HAP-1 (cell line): ENCODE results near the gene LNPEP.

Source experiments
- DNase-seq, 2 experiments: peaks; one replicate each; pipeline ENCODE4 v3.0.0-alpha.2; 2016 to 2020; ENCODE audit warnings: low spot score in 2 of 2
- H3K27me3 ChIP-seq: fragments of 250-450 bp; sonication (Bioruptor Pico); 2 replicates; pipeline ENCODE4 v1.5.1; 2020; ENCODE audit warnings: low read depth, mild to moderate bottlenecking, moderate library complexity
- H3K36me3 ChIP-seq: fragments of 250-450 bp; sonication (Bioruptor Pico); replicated peaks from 2 replicates; pipeline ENCODE4 v1.5.1; 2020; ENCODE audit warnings: mild to moderate bottlenecking
- H3K4me1 ChIP-seq: fragments of 250-450 bp; sonication (Bioruptor Pico); 2 replicates; pipeline ENCODE4 v1.5.1; 2020; ENCODE audit warnings: mild to moderate bottlenecking
- H3K4me3 ChIP-seq: fragments of 250-450 bp; sonication (Bioruptor Pico); 2 replicates; pipeline ENCODE4 v1.5.1; 2020; ENCODE audit warnings: mild to moderate bottlenecking, moderate library complexity
- H3K9me3 ChIP-seq: fragments of 250-450 bp; sonication (Bioruptor Pico); 2 replicates; pipeline ENCODE4 v1.5.1; 2020; ENCODE audit warnings: mild to moderate bottlenecking, moderate library complexity
- in situ Hi-C: fragments of 300-500 bp; cut with MboI; formaldehyde crosslinking; loops from 3 replicates; pipeline ENCODE4 v1.14.3; 2020; ENCODE audit warnings: low sequenced_read_pairs, inconsistent platforms, mixed read lengths

The LNPEP gene

DNA sequence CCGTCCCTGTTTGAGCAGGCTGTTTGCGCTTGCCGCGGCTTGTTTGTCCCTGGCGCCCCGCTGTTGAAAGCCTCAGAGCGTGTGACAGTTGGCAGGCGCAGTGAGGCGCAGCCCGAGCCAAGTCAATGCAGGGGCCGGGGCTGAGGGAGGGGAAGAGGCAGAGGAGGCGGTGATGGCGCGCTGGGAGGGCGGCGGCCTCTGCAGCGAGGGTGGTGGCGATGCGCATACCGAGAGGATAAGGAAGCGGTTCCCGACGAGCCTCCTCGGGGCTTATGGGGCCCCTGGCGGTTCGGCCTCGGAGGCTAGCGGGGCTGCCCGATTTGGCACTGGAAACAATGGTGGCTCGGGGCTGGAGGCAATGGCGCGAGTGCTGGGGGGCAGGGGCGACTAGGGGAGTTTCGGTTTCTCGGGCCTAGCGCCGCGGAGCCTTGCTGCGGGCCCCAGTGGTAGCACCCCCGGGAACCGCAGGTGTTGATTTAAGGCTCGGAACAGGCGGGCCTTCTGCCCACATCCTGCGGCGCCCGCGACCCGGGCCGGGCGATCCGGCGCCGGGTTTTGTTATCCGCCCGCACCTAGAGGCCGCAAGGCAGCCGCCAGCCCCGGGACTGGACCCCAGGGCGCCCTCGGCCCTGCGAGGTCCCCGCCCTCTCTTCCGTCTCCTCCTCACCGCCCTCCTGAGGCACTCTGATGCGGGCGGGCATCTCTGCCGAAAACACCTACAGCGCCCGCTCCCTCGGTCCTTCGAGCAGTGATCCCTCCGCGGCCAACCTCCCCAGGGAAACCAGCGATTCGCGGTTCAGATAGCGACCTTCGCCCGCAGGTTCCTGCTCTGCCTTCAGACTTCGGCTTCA is 947 bp upstream of the LNPEP start:
- H3K9me3 ChIP-seq = no peaks in the 10 kb centered on the region
- in situ Hi-C loops = no loop called here
- peaks cover 29% of the 10 kb centered on the region for H3K4me1 ChIP-seq
- H3K36me3 ChIP-seq = no peaks in the 10 kb centered on the region
- peak overlapping the region; percentile 69 for H3K4me3 ChIP-seq
- H3K27me3 ChIP-seq = no peaks in the 10 kb centered on the region
- peak; percentile 91 to 94 for DNase-seq

DNA sequence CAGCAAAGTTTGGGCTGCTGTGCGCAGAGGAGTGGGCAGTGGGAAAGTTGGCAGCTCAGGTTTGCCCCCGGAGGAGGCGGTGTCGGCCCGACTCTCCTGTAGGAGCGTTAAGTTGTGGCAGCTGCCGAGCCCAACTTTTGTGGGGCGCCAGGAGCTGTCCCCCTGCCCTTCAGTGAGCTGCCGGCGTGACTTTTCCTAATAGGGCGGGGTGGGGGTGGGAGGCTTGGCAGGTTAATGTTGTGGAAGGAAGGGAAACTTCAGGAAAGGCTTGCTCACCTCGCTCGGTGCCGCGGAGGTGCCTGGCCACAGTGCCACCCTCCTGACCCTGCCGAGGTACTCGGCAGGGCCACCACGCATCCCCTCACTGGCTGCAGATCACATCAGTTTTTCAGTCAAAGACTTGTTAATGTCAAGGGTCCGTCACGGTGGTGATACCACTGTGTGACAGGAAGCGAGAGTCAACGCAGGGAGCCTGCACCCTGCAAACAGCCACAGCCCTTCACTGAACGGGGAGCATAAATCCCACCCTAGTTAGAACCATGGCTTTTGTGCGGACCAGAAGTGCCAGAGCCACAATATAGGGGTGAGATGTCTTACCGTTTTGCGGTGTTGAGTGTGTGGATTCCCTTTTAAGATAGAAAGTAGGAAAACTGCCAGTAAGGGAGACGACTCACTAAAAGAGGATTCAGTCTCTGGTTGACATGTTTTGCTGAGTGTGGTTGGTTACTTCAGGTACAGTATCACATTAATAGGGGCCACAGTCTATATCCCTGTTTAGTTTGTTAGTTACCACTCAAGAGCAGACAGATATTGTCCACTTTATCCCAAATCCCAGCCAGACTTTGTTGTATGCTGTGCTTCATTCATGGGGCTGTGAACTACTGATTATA is 796 bp downstream of the LNPEP start:
- Histone ChIP-seq H3K4me1 (peaks cover 29% of the 10 kb centered on the region), H3K36me3 (no peaks in the 10 kb centered on the region), H3K27me3 (no peaks in the 10 kb centered on the region), H3K9me3 (no peaks in the 10 kb centered on the region), H3K4me3 (peak overlapping the region; percentile 69)
- in situ Hi-C loops = no loop called here
- DNase-seq = peak in 1 of 2 experiments; percentile 43

DNA sequence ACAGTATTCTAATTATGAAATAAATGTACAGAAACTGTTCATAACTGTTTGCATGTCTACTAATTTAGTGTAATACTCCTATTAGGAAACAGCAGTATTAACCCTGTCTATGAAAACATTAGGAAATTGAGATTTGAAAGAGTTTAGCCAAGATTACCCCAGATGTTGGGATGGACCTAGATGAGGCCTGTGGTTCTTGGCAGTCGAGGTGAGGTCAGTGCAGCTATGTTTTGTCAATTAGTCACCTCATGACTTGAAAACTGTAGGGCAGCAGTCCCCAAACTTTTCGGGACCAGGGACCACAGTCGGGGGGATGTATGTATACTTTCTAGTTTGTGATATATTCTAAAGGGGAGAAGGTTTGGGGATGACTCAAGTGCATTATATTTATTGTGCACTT is 4.7 kb downstream of the LNPEP start:
- H3K36me3 ChIP-seq = no peaks in the 10 kb centered on the region
- peaks cover 11% of the 10 kb centered on the region for H3K4me1 ChIP-seq
- no peaks in the 10 kb centered on the region for H3K27me3 ChIP-seq
- no peak for DNase-seq
- in situ Hi-C loops = no loop called here
- H3K4me3 ChIP-seq = no peak overlapping the region
- no peaks in the 10 kb centered on the region for H3K9me3 ChIP-seq

DNA sequence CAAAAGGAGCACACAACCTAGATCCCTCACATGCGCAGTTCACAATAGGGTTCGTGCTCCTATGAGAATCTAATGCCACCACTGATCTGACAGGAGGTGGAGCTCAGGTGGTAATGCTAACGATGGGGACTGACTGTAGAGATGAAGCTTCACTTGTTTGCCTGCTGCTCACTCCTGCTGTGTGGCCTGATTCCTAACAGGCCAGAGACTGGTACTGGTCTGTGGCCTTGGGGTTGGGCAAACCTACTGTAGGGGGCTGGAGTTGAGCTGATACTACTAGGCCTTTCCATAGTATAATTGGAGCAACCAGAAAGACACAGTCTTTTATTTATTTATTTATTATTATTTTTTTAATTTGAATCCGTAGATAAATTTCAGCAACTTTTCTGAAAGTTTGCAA is 5.3 kb downstream of the LNPEP start:
- H3K4me3 ChIP-seq = no peak overlapping the region
- peaks cover 11% of the 10 kb centered on the region for H3K4me1 ChIP-seq
- H3K27me3 ChIP-seq = no peaks in the 10 kb centered on the region
- H3K36me3 ChIP-seq = no peaks in the 10 kb centered on the region
- no peak for DNase-seq
- H3K9me3 ChIP-seq = no peaks in the 10 kb centered on the region
- in situ Hi-C loops = no loop called here

DNA sequence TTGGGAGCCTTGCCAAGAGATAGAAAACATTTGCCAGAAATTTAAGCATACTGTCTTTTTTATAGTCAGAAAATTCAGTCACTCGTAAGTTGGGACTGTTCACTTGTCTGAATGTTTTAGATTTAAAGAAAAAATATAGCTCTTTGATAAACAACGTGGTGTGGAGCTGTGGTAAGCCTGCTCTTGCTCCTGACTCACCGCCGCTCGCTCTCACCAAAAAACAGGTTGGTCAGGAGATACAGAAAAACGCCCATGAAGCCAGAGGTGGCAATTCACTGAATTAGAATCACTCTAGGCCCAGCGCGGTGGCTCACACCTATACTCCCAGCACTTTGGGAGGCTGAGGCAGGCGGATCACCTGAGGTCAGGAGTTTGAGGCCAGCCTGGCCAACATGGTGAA is 6.2 kb downstream of the LNPEP start:
- H3K27me3 ChIP-seq = no peaks in the 10 kb centered on the region

DNA sequence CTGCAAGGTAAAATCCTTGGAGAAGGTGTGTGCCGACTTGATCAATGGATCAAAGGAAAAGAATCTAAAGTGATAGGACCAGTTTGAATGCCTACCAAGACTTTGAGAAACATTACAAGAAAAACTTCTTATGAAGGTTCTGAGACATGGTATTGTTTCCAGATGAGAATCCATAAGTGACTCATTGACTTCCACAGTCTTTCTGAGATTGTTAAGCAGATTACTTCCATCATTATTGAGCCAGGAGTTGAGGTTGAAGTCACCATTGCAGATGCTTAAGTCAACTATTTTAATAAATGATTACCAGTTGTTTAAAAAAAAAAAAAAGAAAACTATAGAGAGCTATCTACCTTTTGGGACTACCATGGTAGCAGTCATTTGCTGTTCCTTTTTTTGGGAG is 7.0 kb downstream of the LNPEP start:
- Histone ChIP-seq H3K36me3 (no peaks in the 10 kb centered on the region), H3K4me3 (no peak overlapping the region), H3K4me1 (peaks cover 2% of the 10 kb centered on the region; the same call in 1 of the 2 replicates), H3K27me3 (no peaks in the 10 kb centered on the region), H3K9me3 (no peaks in the 10 kb centered on the region)
- in situ Hi-C loops = no loop called here
- DNase-seq = no peak

More for the DNA sequence above, 6.2 kb downstream of the LNPEP start:
- no peaks in the 10 kb centered on the region for H3K36me3 ChIP-seq
- H3K4me3 ChIP-seq = no peak overlapping the region
- no peaks in the 10 kb centered on the region for H3K9me3 ChIP-seq
- no peak for DNase-seq
- peaks cover 10% of the 10 kb centered on the region for H3K4me1 ChIP-seq
- in situ Hi-C loops = no loop called here

DNA sequence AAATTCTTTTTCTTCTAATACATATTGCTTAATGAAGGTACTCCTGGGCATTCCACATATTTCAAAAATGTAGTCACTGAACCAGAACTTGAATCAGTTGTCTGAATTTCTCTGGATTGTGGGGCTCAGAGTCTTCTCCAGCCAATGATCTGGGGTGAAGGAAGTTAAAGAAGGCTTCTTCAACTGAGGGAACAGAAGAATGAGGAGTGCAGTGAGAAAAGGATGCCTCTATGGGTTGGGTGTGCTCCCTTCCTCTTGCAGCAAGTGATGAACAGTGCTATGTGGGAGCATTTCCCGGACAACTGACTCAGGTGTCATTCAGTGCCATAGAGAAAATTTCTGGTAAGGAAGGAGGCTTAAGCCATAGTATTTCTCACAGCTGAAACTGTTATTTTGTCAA is 7.9 kb downstream of the LNPEP start:
- H3K9me3 ChIP-seq = no peaks in the 10 kb centered on the region
- no peaks in the 10 kb centered on the region for H3K27me3 ChIP-seq
- H3K4me3 ChIP-seq = no peak overlapping the region
- no peak for DNase-seq
- peaks cover 2% of the 10 kb centered on the region; the same call in 1 of the 2 replicates for H3K4me1 ChIP-seq
- no peaks in the 10 kb centered on the region for H3K36me3 ChIP-seq
- in situ Hi-C loops = no loop called here

DNA sequence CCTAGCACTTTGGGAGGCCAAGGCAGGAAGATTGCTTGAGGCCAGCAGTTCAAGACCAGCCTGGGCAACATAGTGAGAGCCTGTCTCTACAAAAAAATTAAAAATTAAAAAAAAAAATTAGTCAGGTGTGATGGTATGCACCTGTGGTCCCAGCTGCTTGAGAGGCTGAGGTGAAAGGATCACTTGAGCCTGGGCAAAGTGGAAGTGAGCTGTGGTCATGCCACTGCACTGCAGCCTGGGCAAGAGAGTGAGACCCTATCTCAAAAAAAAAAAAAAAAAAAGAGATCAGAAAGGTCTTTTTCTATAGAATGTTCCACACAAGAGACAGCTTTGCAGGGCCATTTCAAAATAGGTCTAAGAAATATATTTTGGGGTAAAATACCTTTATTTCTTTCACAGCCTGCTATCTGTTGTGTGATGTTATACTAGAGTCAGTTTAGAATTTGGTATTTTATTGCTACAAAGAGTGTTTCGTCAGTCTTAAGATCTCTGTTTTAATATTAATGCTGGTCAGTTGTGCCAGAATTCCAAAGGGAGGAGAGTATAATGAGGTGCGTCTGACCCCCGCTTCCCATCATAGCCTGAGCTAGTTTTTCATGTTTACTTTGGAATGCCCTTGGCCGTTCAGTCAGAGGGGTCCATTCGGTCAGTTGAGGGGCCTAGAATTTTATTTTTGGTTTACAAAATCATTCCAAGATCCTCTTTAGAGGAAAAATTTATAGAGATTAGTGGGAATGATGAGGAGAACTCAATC is 9.4 kb downstream of the LNPEP start:
- H3K27me3 ChIP-seq = no peaks in the 10 kb centered on the region
- no peaks in the 10 kb centered on the region for H3K4me1 ChIP-seq
- H3K9me3 ChIP-seq = no peaks in the 10 kb centered on the region
- H3K4me3 ChIP-seq = no peak overlapping the region
- no peak for DNase-seq
- H3K36me3 ChIP-seq = no peaks in the 10 kb centered on the region
- in situ Hi-C loops = no loop called here

DNA sequence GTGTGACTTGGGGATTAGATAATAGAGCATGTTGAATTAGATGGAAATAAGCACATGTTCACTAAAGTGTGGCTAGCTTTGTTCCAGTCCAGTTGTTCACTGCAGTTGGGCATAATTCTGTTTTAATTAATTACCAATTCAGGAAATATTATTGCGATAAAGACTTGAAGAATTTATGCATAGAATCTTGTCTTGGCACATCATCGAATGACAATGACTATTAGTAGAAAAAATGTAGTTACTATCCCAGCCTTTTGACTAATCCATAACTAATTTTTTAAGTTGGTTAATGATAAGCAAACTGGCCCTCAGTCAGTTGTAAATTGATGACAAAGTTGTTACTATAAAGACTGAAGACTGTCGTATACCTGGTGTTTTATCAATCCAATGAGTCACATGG is 10.5 kb downstream of the LNPEP start:
- no peak overlapping the region for H3K4me3 ChIP-seq
- no peaks in the 10 kb centered on the region for H3K4me1 ChIP-seq
- DNase-seq = no peak
- no peaks in the 10 kb centered on the region for H3K36me3 ChIP-seq
- in situ Hi-C loops = no loop called here
- H3K9me3 ChIP-seq = no peaks in the 10 kb centered on the region
- H3K27me3 ChIP-seq = no peaks in the 10 kb centered on the region

DNA sequence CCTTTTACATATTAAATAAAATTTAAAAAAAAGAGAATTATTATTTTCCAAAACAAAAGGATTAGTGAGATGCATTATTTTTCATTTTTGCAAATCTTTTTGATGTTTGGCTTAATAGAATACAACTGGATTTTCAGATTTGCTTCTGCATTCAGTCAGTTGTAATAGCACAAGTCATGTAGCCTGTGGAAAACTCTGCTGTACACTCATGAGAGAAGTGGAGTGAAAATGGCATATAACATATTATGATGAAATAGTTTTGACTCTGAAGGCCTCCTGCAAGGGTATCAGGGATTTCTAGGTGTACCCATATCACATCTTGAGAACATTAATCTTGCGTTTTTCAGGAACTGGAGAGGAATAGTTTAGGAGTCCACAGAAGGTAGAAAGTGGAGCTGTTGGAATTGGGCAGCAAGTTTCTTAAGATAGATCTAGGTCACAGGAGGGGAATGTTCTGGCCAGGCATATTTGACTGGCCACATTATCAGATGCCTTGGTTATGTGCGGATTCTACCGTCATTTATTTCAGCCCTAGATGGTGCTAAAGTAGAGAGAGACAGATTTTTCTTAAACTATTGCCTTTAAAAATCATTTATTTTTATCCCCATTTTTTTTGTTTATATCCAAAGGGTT is 16.4 kb downstream of the LNPEP start:
- Histone ChIP-seq H3K4me1 (peaks cover 7% of the 10 kb centered on the region), H3K27me3 (no peaks in the 10 kb centered on the region), H3K36me3 (no peaks in the 10 kb centered on the region), H3K4me3 (no peak overlapping the region), H3K9me3 (no peaks in the 10 kb centered on the region)
- in situ Hi-C loops = no loop called here
- no peak for DNase-seq

DNA sequence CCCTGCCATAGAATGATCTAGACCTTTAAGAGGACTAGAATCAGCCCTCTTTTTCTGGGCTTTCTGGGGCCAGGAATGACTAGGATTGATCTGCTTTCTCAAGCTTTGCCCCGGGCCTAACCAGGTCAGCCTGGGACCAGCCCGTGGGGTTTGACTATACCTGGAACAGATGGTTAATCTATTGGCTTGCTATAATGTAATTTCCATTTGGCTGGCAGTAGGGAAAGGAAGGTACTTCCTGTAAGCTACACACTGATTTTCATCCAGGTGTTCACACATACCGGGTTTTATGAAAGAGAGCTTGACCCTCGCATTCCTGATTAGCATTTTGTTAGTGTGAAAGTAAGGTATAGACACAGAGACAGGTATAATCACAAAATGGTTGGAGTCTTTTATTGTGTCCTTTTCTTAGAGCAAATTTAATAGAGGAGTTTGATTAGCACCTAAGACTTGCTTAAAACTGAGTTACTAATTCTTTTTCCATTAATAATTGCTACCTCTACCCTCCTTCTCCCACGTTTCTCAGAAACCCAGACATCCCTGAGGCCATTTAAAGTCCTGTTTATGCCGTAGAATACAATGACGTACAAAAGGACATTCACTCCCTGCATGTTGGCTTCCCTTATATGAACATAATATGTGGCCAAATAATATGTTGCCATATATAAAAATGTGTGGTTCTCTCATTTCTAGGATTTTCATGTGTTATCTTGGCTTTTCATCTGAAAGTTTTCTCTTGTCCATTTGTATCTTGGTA is 17.3 kb downstream of the LNPEP start:
- DNase-seq = no peak
- H3K36me3 ChIP-seq = no peaks in the 10 kb centered on the region
- no peaks in the 10 kb centered on the region for H3K9me3 ChIP-seq
- peaks cover 7% of the 10 kb centered on the region for H3K4me1 ChIP-seq
- no peaks in the 10 kb centered on the region for H3K27me3 ChIP-seq
- in situ Hi-C loops = no loop called here
- no peak overlapping the region for H3K4me3 ChIP-seq

DNA sequence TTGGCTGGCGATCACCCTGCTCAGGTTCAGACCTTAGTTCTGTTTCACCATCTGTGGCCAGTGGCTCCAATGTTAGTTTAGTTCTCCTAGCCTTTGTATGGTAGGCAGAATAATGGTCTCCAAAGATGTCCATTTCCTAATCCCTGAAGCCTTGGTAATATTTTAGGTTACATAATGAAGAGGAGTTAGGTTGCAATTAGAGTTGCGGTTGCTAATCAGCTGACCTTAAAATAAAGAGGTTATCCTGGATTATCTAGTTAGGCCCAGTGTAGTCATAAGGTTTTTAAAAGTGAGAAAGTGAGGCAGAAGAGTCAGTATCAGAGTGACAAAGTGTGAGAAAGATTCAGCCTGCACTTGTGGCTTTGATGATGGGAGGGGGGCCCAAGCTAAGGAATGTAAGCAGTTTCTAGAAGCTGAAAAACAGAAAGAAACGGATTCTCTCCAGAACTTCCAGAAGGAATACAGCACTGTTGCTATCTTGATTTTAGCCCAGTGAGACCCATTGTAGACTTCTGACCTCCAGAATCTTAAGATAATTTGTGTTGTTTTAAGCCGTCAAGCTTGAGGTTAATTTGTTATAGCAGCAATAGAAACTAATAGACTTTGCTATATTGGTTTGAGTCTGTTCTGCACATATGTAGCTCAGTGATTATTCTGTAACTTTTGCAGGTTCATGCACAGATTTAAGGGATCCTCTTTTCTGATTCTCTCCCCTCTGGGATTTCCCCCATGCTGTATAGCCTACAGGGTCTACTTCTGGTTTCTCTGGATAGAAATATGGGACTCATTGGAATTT is 21.6 kb downstream of the LNPEP start:
- Histone ChIP-seq H3K4me3 (no peak overlapping the region), H3K4me1 (peaks cover 7% of the 10 kb centered on the region), H3K27me3 (no peaks in the 10 kb centered on the region), H3K9me3 (no peaks in the 10 kb centered on the region), H3K36me3 (no peaks in the 10 kb centered on the region)
- DNase-seq = peak in 1 of 2 experiments; percentile 11
- in situ Hi-C loops = no loop called here
